Duodenal mucosa (tissue), 2 donors: ENCODE results near the gene ADAMTS17.

Experiments
- H3K27ac ChIP-seq: one replicate; pipeline ENCODE4 v1.7.0; 2013; ENCODE audit warnings: low read depth, low read length
- H3K27me3 ChIP-seq, 2 donors: one replicate each; pipeline ENCODE4 v1.7.0; 2013; ENCODE audit warnings: low read length in 2 of 2, control low read depth in 1 of 2; ENCODE audit not compliant: insufficient read depth in 2 of 2, control insufficient read depth in 1 of 2
- H3K36me3 ChIP-seq, 2 donors: one replicate each; pipeline ENCODE4 v1.7.0; 2013; ENCODE audit warnings: low read length in 2 of 2, control low read depth in 1 of 2; ENCODE audit not compliant: insufficient read depth in 2 of 2, control insufficient read depth in 1 of 2
- H3K4me1 ChIP-seq, 2 donors: one replicate each; pipeline ENCODE4 v1.7.0; 2013; ENCODE audit warnings: low read length in 2 of 2, control low read depth in 1 of 2; ENCODE audit not compliant: insufficient read depth in 2 of 2, control insufficient read depth in 1 of 2
- H3K4me3 ChIP-seq, 2 donors: one replicate each; pipeline ENCODE4 v1.7.0; 2013; ENCODE audit warnings: low read length in 2 of 2, low read depth in 1 of 2
- H3K9ac ChIP-seq, 2 donors: one replicate each; pipeline ENCODE4 v1.7.0; 2013; ENCODE audit warnings: low read length in 2 of 2, low read depth in 1 of 2
- H3K9me3 ChIP-seq, 2 donors: one replicate each; pipeline ENCODE4 v1.7.0; 2013; ENCODE audit warnings: low read length in 2 of 2, control low read depth in 1 of 2; ENCODE audit not compliant: control insufficient read depth in 1 of 2

The ADAMTS17 gene

GRCh38 chr15:99994849-99995248 is 346.9 kb downstream of the ADAMTS17 start:
- Histone ChIP-seq H3K27me3 (no peaks in the 10 kb centered on the region), H3K9ac (no peak overlapping the region), H3K9me3 (no peaks in the 10 kb centered on the region), H3K27ac (no peak overlapping the region), H3K4me3 (no peak overlapping the region), H3K4me1 (no peaks in the 10 kb centered on the region), H3K36me3 (no peaks in the 10 kb centered on the region)

DNA sequence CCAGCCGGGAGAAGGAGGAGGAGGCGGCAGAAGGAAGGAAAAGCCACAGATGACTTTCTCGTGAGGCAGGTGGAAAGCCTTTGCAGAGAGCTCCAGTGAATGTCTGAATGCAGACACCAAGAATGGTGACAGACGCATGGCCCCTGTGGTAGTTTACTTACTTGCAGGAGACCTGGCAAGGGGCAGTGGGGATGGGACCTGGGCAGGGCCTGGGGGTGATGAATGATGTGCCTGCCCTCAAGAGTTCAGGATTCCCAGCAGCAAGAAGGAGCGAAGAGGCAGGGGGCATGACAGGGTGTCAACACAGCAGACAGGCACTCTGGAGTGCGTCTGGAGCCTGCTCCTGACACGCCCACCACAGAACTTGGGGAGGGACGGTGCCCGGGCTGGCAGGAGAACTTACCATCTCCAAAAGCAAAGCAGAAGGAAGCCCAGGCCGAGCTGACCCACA is 348.1 kb downstream of the ADAMTS17 start:
- no peaks in the 10 kb centered on the region for H3K36me3 ChIP-seq
- H3K4me1 ChIP-seq = no peaks in the 10 kb centered on the region
- H3K27me3 ChIP-seq = no peaks in the 10 kb centered on the region
- no peak overlapping the region for H3K9ac ChIP-seq
- H3K27ac ChIP-seq = no peak overlapping the region
- H3K4me3 ChIP-seq = no peak overlapping the region
- no peaks in the 10 kb centered on the region for H3K9me3 ChIP-seq

- Histone ChIP-seq H3K27ac (no peak overlapping the region), H3K9ac (no peak overlapping the region), H3K36me3 (no peaks in the 10 kb centered on the region), H3K9me3 (no peaks in the 10 kb centered on the region), H3K4me1 (no peaks in the 10 kb centered on the region), H3K4me3 (no peak overlapping the region), H3K27me3 (no peaks in the 10 kb centered on the region)
These were observed 348.5 kb downstream of the ADAMTS17 start for GRCh38 chr15:99993262-99993661.

GRCh38 chr15:99992611-99993231 is 349.1 kb downstream of the ADAMTS17 start:
- H3K9ac ChIP-seq = no peak overlapping the region
- no peaks in the 10 kb centered on the region for H3K36me3 ChIP-seq
- no peaks in the 10 kb centered on the region for H3K4me1 ChIP-seq
- H3K27me3 ChIP-seq = no peaks in the 10 kb centered on the region
- H3K4me3 ChIP-seq = no peak overlapping the region
- H3K27ac ChIP-seq = no peak overlapping the region
- no peaks in the 10 kb centered on the region for H3K9me3 ChIP-seq

DNA sequence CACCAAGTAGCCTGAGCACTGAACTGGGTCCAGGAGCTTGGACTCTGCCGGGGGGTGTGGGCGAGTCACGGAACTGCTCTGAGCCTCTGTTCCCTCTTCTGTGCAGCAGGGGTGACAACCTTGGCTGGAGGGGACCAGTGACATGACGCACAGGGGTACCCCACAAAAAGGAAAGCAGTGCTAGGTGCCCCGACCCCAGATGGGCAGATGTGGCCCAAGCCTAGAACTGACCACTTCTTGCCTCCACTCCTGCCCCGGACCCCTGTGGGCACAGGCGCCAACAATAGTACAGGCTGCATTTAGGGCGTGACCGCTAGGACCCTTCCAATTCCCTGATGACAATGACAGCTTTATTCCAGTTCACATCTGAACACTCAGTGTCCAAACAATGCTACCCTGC is 352.7 kb downstream of the ADAMTS17 start:
- H3K4me3 ChIP-seq = no peak overlapping the region
- H3K27ac ChIP-seq = no peak overlapping the region
- H3K36me3 ChIP-seq = no peaks in the 10 kb centered on the region
- no peak overlapping the region for H3K9ac ChIP-seq
- no peaks in the 10 kb centered on the region for H3K4me1 ChIP-seq
- no peaks in the 10 kb centered on the region for H3K9me3 ChIP-seq
- H3K27me3 ChIP-seq = no peaks in the 10 kb centered on the region

- no peak overlapping the region for H3K4me3 ChIP-seq
- no peak overlapping the region for H3K27ac ChIP-seq
- H3K36me3 ChIP-seq = no peaks in the 10 kb centered on the region
- H3K9me3 ChIP-seq = no peaks in the 10 kb centered on the region
- no peak overlapping the region for H3K9ac ChIP-seq
- no peaks in the 10 kb centered on the region for H3K4me1 ChIP-seq
- no peaks in the 10 kb centered on the region for H3K27me3 ChIP-seq
These were observed 354.1 kb downstream of the ADAMTS17 start for GRCh38 chr15:99987701-99988100.

DNA sequence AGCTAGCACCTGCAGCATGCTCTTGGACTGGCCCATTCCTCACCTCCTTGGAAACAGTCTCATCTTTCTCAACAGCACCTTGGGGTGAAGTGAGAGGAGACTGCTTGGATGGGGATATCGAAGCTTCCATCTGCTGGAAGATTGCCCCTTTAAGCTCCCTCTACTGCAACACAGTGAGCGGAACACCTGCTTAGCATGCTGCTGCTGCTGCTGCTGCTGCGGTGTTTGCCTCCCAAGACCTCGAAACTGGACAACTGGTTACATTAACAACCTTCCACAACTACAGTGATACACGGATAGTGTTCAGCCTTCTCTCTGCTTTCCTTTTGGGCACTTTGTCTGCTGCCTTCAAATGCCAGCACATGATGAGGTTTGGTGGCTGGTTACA is 354.7 kb downstream of the ADAMTS17 start:
- Histone ChIP-seq H3K9ac (no peak overlapping the region), H3K27ac (no peak overlapping the region)

DNA sequence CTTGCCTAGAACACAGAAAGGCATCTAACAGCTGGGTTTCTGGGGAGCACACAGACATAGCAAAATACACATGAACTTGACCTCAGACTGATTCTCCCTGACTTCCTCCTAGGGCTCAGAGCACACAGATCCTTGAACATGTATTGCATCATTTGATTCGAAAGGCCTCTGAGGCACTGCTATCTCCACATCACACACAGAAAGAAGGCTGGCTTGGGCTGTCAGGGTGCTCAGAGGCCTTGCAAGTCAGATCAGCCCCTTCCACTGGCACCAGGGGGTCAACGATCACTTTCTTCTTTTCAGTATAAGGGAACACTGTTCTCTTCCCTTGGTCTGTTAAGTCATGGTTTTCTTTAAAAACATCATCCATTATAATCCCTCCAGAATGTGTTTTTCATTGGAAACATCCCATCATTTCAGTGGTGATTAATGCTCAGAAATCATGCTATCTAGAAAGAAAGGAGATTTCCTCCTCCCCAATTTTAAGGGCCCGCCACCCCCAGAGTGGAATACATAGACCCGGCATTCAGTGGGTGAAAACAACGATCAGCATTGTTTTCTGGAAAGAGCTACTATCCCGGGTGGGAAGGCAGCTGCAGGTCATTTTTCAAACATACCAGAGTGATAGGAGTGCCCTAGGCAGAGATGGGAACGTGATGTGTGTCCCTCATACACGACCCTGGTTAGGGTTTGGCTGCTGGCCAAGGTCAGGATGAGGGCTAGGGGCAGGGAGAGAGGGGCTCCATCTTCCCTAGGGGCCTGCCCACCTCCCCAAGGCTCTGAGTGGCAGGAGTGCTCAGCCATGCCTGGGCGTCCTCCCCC is 355.3 kb downstream of the ADAMTS17 start:
- no peak overlapping the region for H3K4me3 ChIP-seq
- no peaks in the 10 kb centered on the region for H3K4me1 ChIP-seq
- no peak overlapping the region for H3K9ac ChIP-seq
- H3K36me3 ChIP-seq = no peaks in the 10 kb centered on the region
- no peaks in the 10 kb centered on the region for H3K9me3 ChIP-seq
- no peak overlapping the region for H3K27ac ChIP-seq
- H3K27me3 ChIP-seq = no peaks in the 10 kb centered on the region

More for the DNA sequence above, 354.7 kb downstream of the ADAMTS17 start:
- H3K27me3 ChIP-seq = no peaks in the 10 kb centered on the region
- H3K4me3 ChIP-seq = no peak overlapping the region
- no peaks in the 10 kb centered on the region for H3K4me1 ChIP-seq
- no peaks in the 10 kb centered on the region for H3K36me3 ChIP-seq
- H3K9me3 ChIP-seq = no peaks in the 10 kb centered on the region

DNA sequence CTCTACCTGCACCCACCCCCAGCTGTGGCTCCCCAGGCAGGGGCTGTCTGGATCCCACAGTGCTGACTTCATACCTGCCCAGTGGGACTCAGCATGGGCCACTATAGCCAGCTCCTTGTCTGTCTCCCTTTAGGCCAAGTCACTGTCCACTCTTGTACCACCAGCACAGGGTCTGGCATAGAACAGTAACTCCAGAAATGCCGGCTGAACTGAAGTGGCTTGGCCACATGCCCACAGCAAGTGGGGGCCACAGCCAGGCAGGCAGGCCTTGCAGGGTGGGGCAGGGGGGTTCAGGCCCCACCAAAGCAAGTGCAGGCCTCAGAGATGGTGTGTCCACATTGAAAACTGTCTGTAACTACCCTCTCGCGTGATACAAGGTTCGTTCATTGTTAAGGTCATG is 355.9 kb downstream of the ADAMTS17 start:
- Histone ChIP-seq H3K4me1 (no peaks in the 10 kb centered on the region), H3K27ac (no peak overlapping the region), H3K27me3 (no peaks in the 10 kb centered on the region)

DNA sequence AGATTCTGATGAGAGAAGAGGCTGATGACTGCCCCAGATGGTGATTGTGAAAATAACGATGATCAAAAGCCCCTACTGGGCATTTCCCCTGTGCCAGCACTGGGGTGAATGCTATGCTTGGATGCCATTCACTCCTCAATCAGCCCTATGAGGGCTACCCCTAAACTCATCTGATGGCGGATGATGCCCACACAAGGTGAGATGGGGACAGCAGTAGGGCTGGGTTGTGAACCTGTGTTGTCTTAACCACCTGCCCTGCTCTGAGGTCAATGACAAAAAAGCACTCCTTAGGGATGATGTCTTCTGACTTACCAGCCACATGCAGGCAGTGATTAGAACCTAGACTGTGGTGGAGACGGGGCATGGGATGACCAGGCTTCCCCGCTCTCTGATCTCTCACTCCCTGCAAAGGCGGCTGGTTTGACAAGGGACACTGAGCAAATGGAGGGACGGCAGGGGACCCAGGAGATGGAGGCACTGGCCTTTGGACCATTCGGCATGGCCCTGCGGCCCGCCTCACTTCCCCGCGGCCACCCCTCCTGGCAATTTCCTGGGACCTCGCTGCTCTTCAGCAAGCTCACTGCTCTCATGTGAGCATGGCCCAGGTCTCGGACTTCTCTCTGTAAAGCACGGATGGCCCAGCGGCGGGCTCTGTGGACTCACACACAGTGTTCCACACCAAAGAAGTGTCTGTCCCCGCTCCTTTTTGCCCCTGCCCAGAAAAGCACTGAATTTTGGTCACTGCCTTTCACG is 357.1 kb downstream of the ADAMTS17 start:
- no peak overlapping the region for H3K4me3 ChIP-seq

More for the DNA sequence above, 355.9 kb downstream of the ADAMTS17 start:
- Histone ChIP-seq H3K9ac (no peak overlapping the region), H3K9me3 (no peaks in the 10 kb centered on the region), H3K4me3 (no peak overlapping the region), H3K36me3 (no peaks in the 10 kb centered on the region)

More for the DNA sequence above, 357.1 kb downstream of the ADAMTS17 start:
- H3K9me3 ChIP-seq = no peaks in the 10 kb centered on the region
- no peak overlapping the region for H3K9ac ChIP-seq
- H3K27ac ChIP-seq = no peak overlapping the region
- no peaks in the 10 kb centered on the region for H3K4me1 ChIP-seq
- no peaks in the 10 kb centered on the region for H3K27me3 ChIP-seq
- H3K36me3 ChIP-seq = no peaks in the 10 kb centered on the region
